Measurements from ENCODE around the gene DSE. TPM values are rescaled to one million over a fixed set of nuclear protein-coding genes. Genes with fewer than 3 reads are reported as not detected.
A peak's percentile ranks its signal among the peaks of the same experiment; 100 is the strongest.

Gene DSE
- total RNA-seq, 1 experiment from 2014 or later: 38.5 TPM

GRCh38 chr6:116387374-116387773 lies 16.6 kb downstream of the DSE start (continued):
- TF ChIP-seq MAX (IDR thresholded peaks at IDR 0.05) (peak; percentile 97), ZNF274 (IDR thresholded peaks at IDR 0.05; ENCODE audit: low read depth, low read length) (no peak), POLR2AphosphoS5 (IDR thresholded peaks at IDR 0.05; ENCODE audit: low read depth, low read length) (peak; percentile 46; the same call in 1 of the 2 replicates), CEBPB (IDR thresholded peaks at IDR 0.05; ENCODE audit: low read depth) (peak; percentile 75), SIN3A (IDR thresholded peaks at IDR 0.05; ENCODE audit: low read depth) (no peak), TCF7L2 (IDR thresholded peaks at IDR 0.05; ENCODE audit: borderline replicate concordance, extremely low read depth, insufficient read depth, insufficient read length) (no peak), JUND (IDR thresholded peaks at IDR 0.05) (peak; percentile 66), ZFX (IDR thresholded peaks at IDR 0.05) (no peak), POLR2A (IDR thresholded peaks at IDR 0.05; ENCODE audit: borderline replicate concordance, extremely low read depth, insufficient read depth, insufficient read length) (no peak), FOSL1 (IDR thresholded peaks at IDR 0.05; ENCODE audit: low read depth) (peak; percentile 72), SRF (IDR thresholded peaks at IDR 0.05; ENCODE audit: low read depth) (no peak), ELF1 (IDR thresholded peaks at IDR 0.05; ENCODE audit: borderline replicate concordance, low read depth) (peak; percentile 16; the same call in 1 of the 2 replicates), RAD21 (IDR thresholded peaks at IDR 0.05; ENCODE audit: low read depth) (no peak), CBX3 (IDR thresholded peaks at IDR 0.05; ENCODE audit: low read depth) (peak; percentile 88), EGR1 (IDR thresholded peaks at IDR 0.05; ENCODE audit: low read depth) (no peak)

GRCh38 chr6:116388924-116389323 lies 18.2 kb downstream of the DSE start:
- ATAC-seq (no peak), DNase-seq (ENCODE audit: low read depth, low spot score) (no peak)
- no peak overlapping the region for H3K27ac ChIP-seq (ENCODE audit: low read depth, low read length)
- intact Hi-C loops (cut with micrococcal nuclease): no loop called here
- POLR2A ChIA-PET: interaction anchor here (0.7 kb wide), 1 partner anchor 18 kb away, joined by 3 read pairs; no protein-coding TSS in a partner anchor
- H3K36me3 ChIP-seq (ENCODE audit: control insufficient read depth in 1 of 2, insufficient read depth in 2 of 2, low read length in 2 of 2): no peaks in the 10 kb centered on the region
- RAD21 ChIA-PET (ENCODE audit: low non-redundant PET in 1 of 2, low total read pairs in 2 of 2, uncharacterized antibody in 2 of 2, unreplicated experiment in 2 of 2): no interaction called here
- CTCF ChIA-PET: interaction anchor here (1.6 kb wide), 1 partner anchor 101 kb away, joined by 5 read pairs; no protein-coding TSS in a partner anchor
- H3K4me3 ChIP-seq (replicated peaks in 1 of 2; ENCODE audit: low read depth in 1 of 2, low read length in 2 of 2): no peak overlapping the region
- H3K9me2 ChIP-seq (ENCODE audit: insufficient read depth): no peaks in the 10 kb centered on the region
- H4K20me1 ChIP-seq (ENCODE audit: insufficient read depth): no peaks in the 10 kb centered on the region
- peaks cover 23 to 37% of the 10 kb centered on the region in 2 experiments for H3K4me1 ChIP-seq (ENCODE audit: control insufficient read depth in 1 of 2, insufficient read depth in 2 of 2, low read length in 2 of 2)
- H3K79me2 ChIP-seq (ENCODE audit: insufficient read depth, low read length): peaks cover 44% of the 10 kb centered on the region
- no peak overlapping the region for H2AFZ ChIP-seq (ENCODE audit: low read depth, low read length, poor library complexity, severe bottlenecking)
- no peak overlapping the region for H3K4me2 ChIP-seq (ENCODE audit: low read length)
- no peaks in the 10 kb centered on the region for H3K27me3 ChIP-seq (ENCODE audit: insufficient read depth, low read length)
- H3K9ac ChIP-seq (ENCODE audit: low read length): no peak overlapping the region
- no TSS peak for BruUV-seq (replicated peaks)
- H3K9me3 ChIP-seq (ENCODE audit: control insufficient read depth in 1 of 2, insufficient read depth in 1 of 2, low read depth in 1 of 2, low read length in 2 of 2): no peaks in the 10 kb centered on the region
- TF ChIP-seq POLR2A (IDR thresholded peaks at IDR 0.05; ENCODE audit: borderline replicate concordance, extremely low read depth, insufficient read depth, insufficient read length): no peak
- TF ChIP-seq TCF7L2 (IDR thresholded peaks at IDR 0.05; ENCODE audit: borderline replicate concordance, extremely low read depth, insufficient read depth, insufficient read length): no peak
- TF ChIP-seq ZBTB33 (IDR thresholded peaks at IDR 0.05; ENCODE audit: extremely low read depth, insufficient replicate concordance, low read length): no peak
- no peak for TF ChIP-seq EZH2 (IDR thresholded peaks at IDR 0.05)
- no peak for TF ChIP-seq REST (IDR thresholded peaks at IDR 0.05; ENCODE audit: low read depth)
- TF ChIP-seq CBX3 (IDR thresholded peaks at IDR 0.05; ENCODE audit: low read depth): no peak
- TF ChIP-seq SRF (IDR thresholded peaks at IDR 0.05; ENCODE audit: low read depth): no peak
- TF ChIP-seq SIN3A (IDR thresholded peaks at IDR 0.05; ENCODE audit: low read depth): no peak
- no peak for TF ChIP-seq CTCF (IDR thresholded peaks at IDR 0.05 in 2 of 3, conservative IDR thresholded peaks at IDR 0.05 in 1 of 3; ENCODE audit: borderline replicate concordance in 1 of 3, insufficient read depth in 1 of 3, low read depth in 2 of 3, low read length in 2 of 3)
